ENCODE data around the gene PRXL2A.
"Not testable (repeated sequence)": the region's sequence is repeated elsewhere in the genome, so short reads cannot be mapped to it uniquely, and the experiment has no call there.

The PRXL2A gene

GRCh38 chr10:80408242-80409101 is at the start of gene PRXL2A:
TSS of gene PRXL2A (plus strand) at chr10:80408551. CDS start at chr10:80420468, 11,917 bp downstream.
- Histone ChIP-seq H3K9me3 (replicated peaks in 1 of 11) (no peaks in the 10 kb centered on the region), H3K9ac (peak within 1 kb of the TSS; percentile 78 to 87 (median 84)), H3K27me3 (no peaks in the 10 kb centered on the region), H3K4me3 (peak within 1 kb of the TSS; percentile 69 to 97 (median 85)), H3K4me1 (peaks cover 46 to 68% (median 61%) of the 10 kb centered on the region in 10 experiments), H3K27ac (peak within 1 kb of the TSS; percentile 58 to 84 (median 78); a peak in 21 of 22 replicates), H3K36me3 (peaks cover 0 to 15% (median 0%) of the 10 kb centered on the region in 11 experiments; a peak in 2 of 22 replicates), H4K20me1 (peaks cover 0 to 10% (median 0%) of the 10 kb centered on the region in 11 experiments; a peak in 7 of 22 replicates), H3K4me2 (peak within 1 kb of the TSS; percentile 90 to 99 (median 94))
- TF ChIP-seq Cebpa-rat (IDR thresholded peaks at IDR 0.05): no peak

GRCh38 chr10:80358925-80359324 is 49.4 kb upstream of the PRXL2A start:
- not testable (repeated sequence) for H3K4me2 ChIP-seq, H3K36me3 ChIP-seq, H3K27ac ChIP-seq, H3K9ac ChIP-seq, H3K4me3 ChIP-seq, H4K20me1 ChIP-seq
- H3K27me3 ChIP-seq: peaks cover 23 to 30% (median 28%) of the 10 kb centered on the region in 11 experiments
- H3K9me3 ChIP-seq (replicated peaks in 1 of 11): peaks cover 5 to 23% (median 15%) of the 10 kb centered on the region in 11 experiments; a peak in 18 of 22 replicates
- H3K4me1 ChIP-seq: peaks cover 0 to 16% (median 13%) of the 10 kb centered on the region in 10 experiments; a peak in 16 of 20 replicates

GRCh38 chr10:80359644-80360043 is 48.7 kb upstream of the PRXL2A start:
- H3K9ac ChIP-seq: no peak overlapping the region
- H3K9me3 ChIP-seq (replicated peaks in 1 of 11): peaks cover 5 to 23% (median 15%) of the 10 kb centered on the region in 11 experiments; a peak in 18 of 22 replicates
- no peak for TF ChIP-seq Cebpa-rat (IDR thresholded peaks at IDR 0.05)
- H3K4me3 ChIP-seq: no peak overlapping the region
- H3K4me1 ChIP-seq: peaks cover 0 to 16% (median 13%) of the 10 kb centered on the region in 10 experiments; a peak in 16 of 20 replicates
- H3K4me2 ChIP-seq: no peak overlapping the region
- no peak overlapping the region for H3K27ac ChIP-seq
- H4K20me1 ChIP-seq: no peaks in the 10 kb centered on the region
- H3K27me3 ChIP-seq: peaks cover 23 to 30% (median 28%) of the 10 kb centered on the region in 11 experiments
- H3K36me3 ChIP-seq: no peaks in the 10 kb centered on the region

- Histone ChIP-seq H3K27me3 (no peaks in the 10 kb centered on the region), H3K4me1 (no peaks in the 10 kb centered on the region), H3K9me3 (replicated peaks in 1 of 11) (peaks cover 32 to 49% (median 39%) of the 10 kb centered on the region in 11 experiments), H3K4me2 (no peak overlapping the region), H3K4me3 (no peak overlapping the region), H3K9ac (no peak overlapping the region), H3K36me3 (peaks cover 0 to 11% (median 4%) of the 10 kb centered on the region in 11 experiments; a peak in 7 of 22 replicates), H3K27ac (no peak overlapping the region), H4K20me1 (no peaks in the 10 kb centered on the region)
- TF ChIP-seq Cebpa-rat (IDR thresholded peaks at IDR 0.05): no peak
Measured at GRCh38 chr10:80365510-80365909, 42.8 kb upstream of the PRXL2A start.

- H3K4me2 ChIP-seq: no peak overlapping the region
- no peak for TF ChIP-seq Cebpa-rat (IDR thresholded peaks at IDR 0.05)
- H3K4me3 ChIP-seq: no peak overlapping the region
- no peaks in the 10 kb centered on the region for H4K20me1 ChIP-seq
- peaks cover 0 to 28% (median 0%) of the 10 kb centered on the region in 10 experiments; a peak in 5 of 20 replicates for H3K4me1 ChIP-seq
- peaks cover 21 to 37% (median 32%) of the 10 kb centered on the region in 11 experiments for H3K9me3 ChIP-seq (replicated peaks in 1 of 11)
- no peak overlapping the region for H3K9ac ChIP-seq
- H3K27ac ChIP-seq: no peak overlapping the region
- H3K36me3 ChIP-seq: peaks cover 0 to 10% (median 4%) of the 10 kb centered on the region in 11 experiments; a peak in 7 of 22 replicates
- no peaks in the 10 kb centered on the region for H3K27me3 ChIP-seq
Measured at GRCh38 chr10:80371467-80371866, 36.9 kb upstream of the PRXL2A start.

- peaks cover 9 to 25% (median 20%) of the 10 kb centered on the region in 11 experiments for H3K9me3 ChIP-seq (replicated peaks in 1 of 11)
Measured at GRCh38 chr10:80372675-80373074, 35.7 kb upstream of the PRXL2A start.

GRCh38 chr10:80373502-80373901 is 34.8 kb upstream of the PRXL2A start:
- Histone ChIP-seq H3K9me3 (replicated peaks in 1 of 11) (peaks cover under 1 to 17% (median 12%) of the 10 kb centered on the region in 11 experiments; a peak in 17 of 22 replicates), H3K9ac (no peak overlapping the region), H4K20me1 (no peaks in the 10 kb centered on the region), H3K27ac (peak overlapping the region in 2 of 11 experiments; percentile 14 to 47; a peak in 2 of 22 replicates), H3K4me2 (peak overlapping the region in 3 of 11 experiments; percentile 24 to 65 (median 34); a peak in 5 of 22 replicates), H3K36me3 (no peaks in the 10 kb centered on the region), H3K4me1 (peaks cover 9 to 48% (median 19%) of the 10 kb centered on the region in 10 experiments; a peak in 19 of 20 replicates), H3K4me3 (no peak overlapping the region), H3K27me3 (no peaks in the 10 kb centered on the region)
- no peak for TF ChIP-seq Cebpa-rat (IDR thresholded peaks at IDR 0.05)

More at GRCh38 chr10:80372675-80373074, 35.7 kb upstream of the PRXL2A start:
- Histone ChIP-seq H3K27me3 (no peaks in the 10 kb centered on the region), H3K4me2 (peak overlapping the region in 2 of 11 experiments; percentile 24 to 65; a peak in 3 of 22 replicates), H3K4me1 (peaks cover 8 to 40% (median 10%) of the 10 kb centered on the region in 10 experiments; a peak in 19 of 20 replicates), H3K36me3 (peaks cover 0 to 4% (median 0%) of the 10 kb centered on the region in 11 experiments; a peak in 2 of 22 replicates), H4K20me1 (no peaks in the 10 kb centered on the region), H3K27ac (peak overlapping the region in 1 of 11 experiments; percentile 19; a peak in 1 of 22 replicates), H3K4me3 (no peak overlapping the region), H3K9ac (no peak overlapping the region)
- TF ChIP-seq Cebpa-rat (IDR thresholded peaks at IDR 0.05): no peak

GRCh38 chr10:80379701-80380100 is 28.6 kb upstream of the PRXL2A start:
- H3K9me3 ChIP-seq (replicated peaks in 1 of 11): no peaks in the 10 kb centered on the region
- H3K27ac ChIP-seq: no peak overlapping the region; a peak in 1 of 22 replicates
- peaks cover 12 to 41% (median 27%) of the 10 kb centered on the region in 10 experiments for H3K4me1 ChIP-seq
- no peaks in the 10 kb centered on the region for H3K36me3 ChIP-seq
- no peaks in the 10 kb centered on the region for H3K27me3 ChIP-seq
- no peaks in the 10 kb centered on the region for H4K20me1 ChIP-seq
- peak overlapping the region in 1 of 11 experiments; percentile 29; a peak in 1 of 22 replicates for H3K4me2 ChIP-seq
- H3K9ac ChIP-seq: no peak overlapping the region
- TF ChIP-seq Cebpa-rat (IDR thresholded peaks at IDR 0.05): no peak
- H3K4me3 ChIP-seq: no peak overlapping the region

GRCh38 chr10:80380185-80380584 is 28.2 kb upstream of the PRXL2A start:
- no peak for TF ChIP-seq Cebpa-rat (IDR thresholded peaks at IDR 0.05)
- Histone ChIP-seq H3K9me3 (replicated peaks in 1 of 11) (no peaks in the 10 kb centered on the region), H3K36me3 (no peaks in the 10 kb centered on the region), H4K20me1 (no peaks in the 10 kb centered on the region), H3K4me1 (peaks cover 12 to 41% (median 27%) of the 10 kb centered on the region in 10 experiments), H3K27me3 (no peaks in the 10 kb centered on the region), H3K4me3 (no peak overlapping the region), H3K27ac (no peak overlapping the region), H3K9ac (no peak overlapping the region), H3K4me2 (peak overlapping the region in 5 of 11 experiments; percentile 2 to 29 (median 5); a peak in 6 of 22 replicates)
